Measurements from ENCODE around the gene GPR161. TPM values are rescaled to one million over a fixed set of nuclear protein-coding genes. Genes with fewer than 3 reads are reported as not detected.

Gene GPR161
- total RNA-seq, 1 experiment from 2014 or later, result 13.7 TPM

- no peaks in the 10 kb centered on the region for H3K4me1 ChIP-seq (ENCODE audit: control insufficient read depth in 1 of 2, insufficient read depth in 2 of 2, low read length in 2 of 2)
- H3K9me3 ChIP-seq (ENCODE audit: control insufficient read depth in 1 of 2, insufficient read depth in 1 of 2, low read depth in 1 of 2, low read length in 2 of 2), result no peaks in the 10 kb centered on the region
- ATAC-seq (peak; percentile 34; the same call in 1 of the 2 replicates), DNase-seq (ENCODE audit: low read depth, low spot score) (no peak)
- no peaks in the 10 kb centered on the region for H3K36me3 ChIP-seq (ENCODE audit: control insufficient read depth in 1 of 2, insufficient read depth in 2 of 2, low read length in 2 of 2)
- H2AFZ ChIP-seq (ENCODE audit: low read depth, low read length, poor library complexity, severe bottlenecking), result peak overlapping the region; percentile 74
- intact Hi-C loops (cut with micrococcal nuclease), result no loop called here
- H3K9ac ChIP-seq (ENCODE audit: low read length), result no peak overlapping the region
- H3K27me3 ChIP-seq (ENCODE audit: insufficient read depth, low read length), result no peaks in the 10 kb centered on the region
- no peaks in the 10 kb centered on the region for H4K20me1 ChIP-seq (ENCODE audit: insufficient read depth)
- ChIA-PET POLR2A (no interaction called here), RAD21 (ENCODE audit: low non-redundant PET in 1 of 2, low total read pairs in 2 of 2, uncharacterized antibody in 2 of 2, unreplicated experiment in 2 of 2) (no interaction called here), CTCF (no interaction called here)
- no TSS peak for BruUV-seq (replicated peaks)
- no peak overlapping the region for H3K27ac ChIP-seq (ENCODE audit: low read depth, low read length)
- H3K9me2 ChIP-seq (ENCODE audit: insufficient read depth), result no peaks in the 10 kb centered on the region
- H3K4me2 ChIP-seq (ENCODE audit: low read length), result no peak overlapping the region
- H3K4me3 ChIP-seq (replicated peaks in 1 of 2; ENCODE audit: low read depth in 1 of 2, low read length in 2 of 2), result no peak overlapping the region
- no peaks in the 10 kb centered on the region for H3K79me2 ChIP-seq (ENCODE audit: insufficient read depth, low read length)
- no peak for TF ChIP-seq EGR1 (IDR thresholded peaks at IDR 0.05; ENCODE audit: low read depth)
- no peak for TF ChIP-seq REST (IDR thresholded peaks at IDR 0.05; ENCODE audit: low read depth)
Observed at GRCh38 chr1:168170564-168171508, 34.1 kb upstream of the GPR161 start.

DNA sequence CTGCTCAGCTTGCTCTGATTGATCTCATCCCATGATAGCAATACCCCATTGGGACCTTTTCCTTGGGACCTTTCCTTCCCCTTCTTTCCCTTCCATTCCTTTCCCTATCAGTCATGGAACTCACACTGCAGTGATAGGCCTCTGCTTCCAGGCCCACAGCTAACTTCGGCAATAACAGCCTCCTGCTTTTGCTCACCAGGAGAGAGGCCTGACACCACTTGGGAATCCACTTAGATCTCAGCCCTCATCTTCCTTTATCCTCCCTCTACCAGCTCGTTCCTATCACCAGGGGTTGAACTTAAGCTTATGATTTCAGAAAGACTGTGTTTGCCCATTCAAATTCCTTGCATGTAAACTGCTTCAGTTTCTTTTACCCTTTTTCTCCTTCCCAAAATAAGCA, 31.1 kb upstream of the GPR161 start:
- RAD21 ChIA-PET (ENCODE audit: low non-redundant PET in 1 of 2, low total read pairs in 2 of 2, uncharacterized antibody in 2 of 2, unreplicated experiment in 2 of 2), result no interaction called here
- Histone ChIP-seq H3K4me1 (ENCODE audit: control insufficient read depth in 1 of 2, insufficient read depth in 2 of 2, low read length in 2 of 2) (no peaks in the 10 kb centered on the region), H3K79me2 (ENCODE audit: insufficient read depth, low read length) (no peaks in the 10 kb centered on the region), H2AFZ (ENCODE audit: low read depth, low read length, poor library complexity, severe bottlenecking) (no peak overlapping the region), H3K27me3 (ENCODE audit: insufficient read depth, low read length) (no peaks in the 10 kb centered on the region), H3K36me3 (ENCODE audit: control insufficient read depth in 1 of 2, insufficient read depth in 2 of 2, low read length in 2 of 2) (no peaks in the 10 kb centered on the region), H3K27ac (ENCODE audit: low read depth, low read length) (no peak overlapping the region), H3K4me3 (replicated peaks in 1 of 2; ENCODE audit: low read depth in 1 of 2, low read length in 2 of 2) (no peak overlapping the region), H3K4me2 (ENCODE audit: low read length) (no peak overlapping the region), H3K9me3 (ENCODE audit: control insufficient read depth in 1 of 2, insufficient read depth in 1 of 2, low read depth in 1 of 2, low read length in 2 of 2) (no peaks in the 10 kb centered on the region), H3K9me2 (ENCODE audit: insufficient read depth) (no peaks in the 10 kb centered on the region), H4K20me1 (ENCODE audit: insufficient read depth) (no peaks in the 10 kb centered on the region), H3K9ac (ENCODE audit: low read length) (no peak overlapping the region)
- intact Hi-C loops (cut with micrococcal nuclease), result no loop called here
- ATAC-seq (no peak), DNase-seq (ENCODE audit: low read depth, low spot score) (no peak)
- TF ChIP-seq EZH2phosphoT487 (IDR thresholded peaks at IDR 0.05; ENCODE audit: borderline replicate concordance) (no peak), CBX3 (IDR thresholded peaks at IDR 0.05; ENCODE audit: low read depth) (no peak), POLR2A (IDR thresholded peaks at IDR 0.05; ENCODE audit: borderline replicate concordance, extremely low read depth, insufficient read depth, insufficient read length) (no peak), JUND (IDR thresholded peaks at IDR 0.05) (no peak), YY1 (IDR thresholded peaks at IDR 0.05; ENCODE audit: extremely low read depth, insufficient replicate concordance, low read depth, low read length) (no peak), EZH2 (IDR thresholded peaks at IDR 0.05) (no peak), FOSL1 (IDR thresholded peaks at IDR 0.05; ENCODE audit: low read depth) (no peak), ZFX (IDR thresholded peaks at IDR 0.05) (no peak), EGR1 (IDR thresholded peaks at IDR 0.05; ENCODE audit: low read depth) (no peak)
- TF ChIP-seq, protein P1, sequence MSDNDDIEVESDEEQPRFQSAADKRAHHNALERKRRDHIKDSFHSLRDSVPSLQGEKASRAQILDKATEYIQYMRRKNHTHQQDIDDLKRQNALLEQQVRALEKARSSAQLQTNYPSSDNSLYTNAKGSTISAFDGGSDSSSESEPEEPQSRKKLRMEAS (IDR thresholded peaks at IDR 0.05), result no peak
- POLR2A ChIA-PET, result no interaction called here
- CTCF ChIA-PET, result no interaction called here
- no TSS peak for BruUV-seq (replicated peaks)
